SK-N-SH (cell line): ENCODE data around the gene CPPED1. TPM values are rescaled to one million over a fixed set of nuclear protein-coding genes. Genes with fewer than 3 reads are reported as not detected.

Experiments
- CTCF ChIA-PET: fragments of 300-600, 350-600 bp; formaldehyde crosslinking; extraction: SDS; loops from one replicate; lab custom pipeline; 2021; lab: Yijun Ruan, JAX
- POLR2A ChIA-PET: fragments of 350-600 bp; sonication (Branson Sonifier 250); formaldehyde crosslinking; extraction: SDS; loops from one replicate; lab custom pipeline; 2020; ENCODE audit warnings: antibody characterized with exemption, inconsistent platforms; lab: Yijun Ruan, JAX
- DNase-seq: peaks from one replicate; pipeline ENCODE4 v3.0.0; 2012
- H2AFZ ChIP-seq: fragments of 200-600 bp; sonication (generic); 2 replicates; pipeline ENCODE4 v1.8.1; 2016; ENCODE audit warnings: antibody characterized with exemption, mild to moderate bottlenecking, low read depth
- H3F3A ChIP-seq: fragments of 200-600 bp; sonication (generic); replicated peaks from 2 replicates; pipeline ENCODE3; 2016; ENCODE audit warnings: antibody characterized with exemption, mild to moderate bottlenecking; ENCODE audit not compliant: insufficient read depth
- H3K27ac ChIP-seq, 2 experiments: fragments of 200-500 bp in 1 of 2; fragments of 200-600 bp in 1 of 2; sonication (Bioruptor generic) in 1 of 2; sonication (generic), shearing (Covaris generic) in 1 of 2; 2 replicates each; pipeline versions ENCODE4 v1.5.1 to v1.6.1; 2014 to 2016; ENCODE audit warnings: low read depth in 2 of 2, inconsistent platforms in 1 of 2, low read length in 1 of 2, mild to moderate bottlenecking in 1 of 2, mixed read lengths in 1 of 2
- H3K27me3 ChIP-seq: fragments of 200-600 bp; sonication (generic), shearing (Covaris generic); 2 replicates; pipeline ENCODE4 v1.6.1; 2016; ENCODE audit warnings: mixed run types; ENCODE audit not compliant: insufficient read depth
- H3K36me3 ChIP-seq, 2 experiments: fragments of 200-500 bp in 1 of 2; fragments of 200-600 bp in 1 of 2; sonication (Bioruptor generic) in 1 of 2; sonication (generic) in 1 of 2; replicated peaks in 1 of 2; 2 replicates each; pipeline versions ENCODE3 to v1.5.1; 2014 to 2016; ENCODE audit warnings: low read length in 1 of 2, mild to moderate bottlenecking in 1 of 2; ENCODE audit not compliant: insufficient read depth in 2 of 2, control insufficient read depth in 1 of 2
- H3K4me1 ChIP-seq, 2 experiments: fragments of 200-500 bp in 1 of 2; fragments of 200-600 bp in 1 of 2; sonication (Bioruptor generic) in 1 of 2; sonication (generic), shearing (Covaris generic) in 1 of 2; 2 replicates each; pipeline versions ENCODE4 v1.5.1 to v1.6.1; 2014 to 2016; ENCODE audit warnings: low read depth in 1 of 2, low read length in 1 of 2, mixed run types in 1 of 2; ENCODE audit not compliant: insufficient read depth in 2 of 2, control insufficient read depth in 1 of 2
- H3K4me2 ChIP-seq: fragments of 200-600 bp; sonication (generic), shearing (Covaris generic); 2 replicates; pipeline ENCODE4 v1.6.1; 2017; ENCODE audit warnings: mixed run types
- H3K4me3 ChIP-seq, 2 experiments: fragments of 200-500 bp in 1 of 2; fragments of 200-600 bp in 1 of 2; sonication (Bioruptor generic) in 1 of 2; sonication (generic), shearing (Covaris generic) in 1 of 2; 2 replicates each; pipeline versions ENCODE4 v1.5.1 to v1.8.1; 2014 to 2016; ENCODE audit warnings: low read depth in 2 of 2, inconsistent platforms in 1 of 2, low read length in 1 of 2, mild to moderate bottlenecking in 1 of 2, mixed read lengths in 1 of 2, moderate library complexity in 1 of 2
- H3K79me2 ChIP-seq: fragments of 200-600 bp; sonication (generic); 2 replicates; pipeline ENCODE4 v1.8.1; 2017; ENCODE audit warnings: mild to moderate bottlenecking; ENCODE audit not compliant: insufficient read depth
- H3K9ac ChIP-seq: fragments of 200-600 bp; sonication (generic); 2 replicates; pipeline ENCODE4 v1.6.1; 2017; ENCODE audit warnings: mixed run types
- H3K9me2 ChIP-seq: fragments of 200-600 bp; sonication (generic); 2 replicates; pipeline ENCODE4 v1.6.1; 2017; ENCODE audit warnings: mixed run types
- H3K9me3 ChIP-seq: fragments of 200-600 bp; sonication (generic); 2 replicates; pipeline ENCODE4 v1.6.1; 2017; ENCODE audit warnings: mixed run types, mild to moderate bottlenecking, moderate library complexity
- H4K20me1 ChIP-seq: fragments of 200-600 bp; sonication (generic); 2 replicates; pipeline ENCODE4 v1.6.1; 2017; ENCODE audit warnings: mild to moderate bottlenecking, mixed run types; ENCODE audit not compliant: insufficient read depth
- ELF1 ChIP-seq: IDR thresholded peaks from 2 replicates; pipeline ENCODE4 v1.4.0; 2012
- EP300 ChIP-seq, 2 experiments: IDR thresholded peaks; 2 replicates each; pipeline versions ENCODE4 v1.4.0 to v1.6.1; 2012; ENCODE audit warnings: borderline replicate concordance in 1 of 2, low read depth in 1 of 2, low read length in 1 of 2
- EZH2phosphoT487 ChIP-seq: fragments of 200-600 bp; sonication (generic); IDR thresholded peaks from 2 replicates; pipeline ENCODE4 v1.6.1; 2017; ENCODE audit warnings: low read depth, mixed run types, mild to moderate bottlenecking, antibody characterized with exemption, moderate library complexity, borderline replicate concordance
- FOSL2 ChIP-seq: IDR thresholded peaks from 2 replicates; pipeline ENCODE4 v1.4.0; 2012; ENCODE audit warnings: low read depth, mild to moderate bottlenecking, moderate library complexity, borderline replicate concordance
- GATA2 ChIP-seq: sonication (generic); formaldehyde crosslinking; IDR thresholded peaks from 2 replicates; pipeline ENCODE4 v1.5.0; 2020; ENCODE audit warnings: mild to moderate bottlenecking, missing genetic modification reagents
- JUND ChIP-seq: IDR thresholded peaks from 2 replicates; pipeline ENCODE4 v1.4.0; 2012
- MXI1 ChIP-seq: IDR thresholded peaks from 2 replicates; pipeline ENCODE4 v1.6.1; 2012; ENCODE audit warnings: mild to moderate bottlenecking, low read depth, low read length, improper control_type of control experiment
- NRF1 ChIP-seq: IDR thresholded peaks from 2 replicates; pipeline ENCODE4 v1.6.1; 2012; ENCODE audit warnings: low read depth, mild to moderate bottlenecking, low read length
- POLR2AphosphoS5 ChIP-seq: IDR thresholded peaks from 2 replicates; pipeline ENCODE4 v1.6.1; 2012; ENCODE audit warnings: low read depth, low read length
- RCOR1 ChIP-seq: fragments of 150-350 bp; IDR thresholded peaks from 2 replicates; pipeline ENCODE4 v1.6.1; 2017; ENCODE audit warnings: antibody characterized with exemption, low read length
- RXRA ChIP-seq: IDR thresholded peaks from 2 replicates; pipeline ENCODE4 v1.4.0; 2012; ENCODE audit warnings: low read depth, mild to moderate bottlenecking, borderline replicate concordance
- SIN3A ChIP-seq: IDR thresholded peaks from 2 replicates; pipeline ENCODE4 v1.6.1; 2012; ENCODE audit warnings: low read depth, mild to moderate bottlenecking, low read length, moderate library complexity, borderline replicate concordance
- SMC3 ChIP-seq: IDR thresholded peaks from 2 replicates; pipeline ENCODE4 v1.6.1; 2012; ENCODE audit warnings: low read depth, low read length, improper control_type of control experiment
- TCF12 ChIP-seq: IDR thresholded peaks from 2 replicates; pipeline ENCODE4 v1.4.0; 2012
- TEAD4 ChIP-seq: IDR thresholded peaks from 2 replicates; pipeline ENCODE4 v1.4.0; 2012; ENCODE audit warnings: mild to moderate bottlenecking, borderline replicate concordance; ENCODE audit not compliant: insufficient read depth
- YY1 ChIP-seq: IDR thresholded peaks from 2 replicates; pipeline ENCODE4 v1.4.0; 2012; ENCODE audit warnings: low read depth, mild to moderate bottlenecking
- WGBS: methylation state at CpG from one replicate; pipeline ENCODE4 v1.1.6; 2017; ENCODE audit warnings: low lambda C conversion rate; 5-methylcytosine and 5-hydroxymethylcytosine counted together
- polyA plus RNA-seq, 3 experiments: library from polyadenylated mRNA; depleted of rRNA; stranded (reverse); fragments of >200 nt; gene quantifications; 2 replicates each; pipeline ENCODE4 v1.2.3, GENCODE V29; 2012
- TF ChIP-seq, protein P1 (sequence below): fragments of 150-350 bp; IDR thresholded peaks from 2 replicates; pipeline ENCODE4 v1.6.1; 2017; ENCODE audit warnings: antibody characterized with exemption, low read length, low read depth, borderline replicate concordance
- TF ChIP-seq, protein P2 (sequence below): fragments of 150-350 bp; IDR thresholded peaks from 2 replicates; pipeline ENCODE4 v1.6.1; 2016; ENCODE audit warnings: mild to moderate bottlenecking, low read depth, low read length
- TF ChIP-seq, protein P3 (sequence below): IDR thresholded peaks from 2 replicates; pipeline ENCODE4 v1.4.0; 2012; ENCODE audit warnings: low read depth, borderline replicate concordance
- TF ChIP-seq, protein P4 (sequence below): fragments of 200-600 bp; sonication (generic); IDR thresholded peaks from 2 replicates; pipeline ENCODE4 v1.6.1; 2017; ENCODE audit warnings: antibody characterized with exemption, mild to moderate bottlenecking, moderate library complexity

The CPPED1 gene
- polyA plus RNA-seq, 1 of the 3 experiments (the other 2 are of a cell fraction): 11.9 TPM

DNA sequence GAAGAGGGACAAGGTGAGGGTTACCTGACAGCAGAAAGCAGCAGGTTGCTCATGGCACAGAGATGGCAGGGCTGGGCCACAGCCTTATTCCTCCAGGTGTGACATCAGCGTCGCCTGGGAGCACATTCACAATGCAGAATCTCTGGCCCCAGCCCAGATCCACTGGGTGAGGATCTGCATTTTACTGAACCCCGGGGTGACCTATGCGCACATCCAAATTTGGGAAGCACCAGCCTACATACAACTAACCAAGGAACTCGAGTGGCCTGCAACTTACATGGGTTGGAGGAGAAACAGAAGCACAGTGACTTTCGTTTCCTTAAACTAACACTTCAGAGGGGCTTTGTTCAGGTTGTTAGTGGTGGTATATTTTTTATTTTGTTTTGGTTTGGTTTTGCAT is 17.6 kb downstream of the CPPED1 start:
- TF ChIP-seq, protein P1, sequence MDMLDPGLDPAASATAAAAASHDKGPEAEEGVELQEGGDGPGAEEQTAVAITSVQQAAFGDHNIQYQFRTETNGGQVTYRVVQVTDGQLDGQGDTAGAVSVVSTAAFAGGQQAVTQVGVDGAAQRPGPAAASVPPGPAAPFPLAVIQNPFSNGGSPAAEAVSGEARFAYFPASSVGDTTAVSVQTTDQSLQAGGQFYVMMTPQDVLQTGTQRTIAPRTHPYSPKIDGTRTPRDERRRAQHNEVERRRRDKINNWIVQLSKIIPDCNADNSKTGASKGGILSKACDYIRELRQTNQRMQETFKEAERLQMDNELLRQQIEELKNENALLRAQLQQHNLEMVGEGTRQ: no peak
- TF ChIP-seq SIN3A (no peak), EP300 (IDR thresholded peaks at IDR 0.05; ENCODE audit: borderline replicate concordance in 1 of 2, low read depth in 1 of 2, low read length in 1 of 2) (no peak), TCF12 (no peak), GATA2 (no peak), POLR2AphosphoS5 (no peak), ELF1 (no peak), SMC3 (no peak), TEAD4 (no peak)
- TF ChIP-seq, protein P2, sequence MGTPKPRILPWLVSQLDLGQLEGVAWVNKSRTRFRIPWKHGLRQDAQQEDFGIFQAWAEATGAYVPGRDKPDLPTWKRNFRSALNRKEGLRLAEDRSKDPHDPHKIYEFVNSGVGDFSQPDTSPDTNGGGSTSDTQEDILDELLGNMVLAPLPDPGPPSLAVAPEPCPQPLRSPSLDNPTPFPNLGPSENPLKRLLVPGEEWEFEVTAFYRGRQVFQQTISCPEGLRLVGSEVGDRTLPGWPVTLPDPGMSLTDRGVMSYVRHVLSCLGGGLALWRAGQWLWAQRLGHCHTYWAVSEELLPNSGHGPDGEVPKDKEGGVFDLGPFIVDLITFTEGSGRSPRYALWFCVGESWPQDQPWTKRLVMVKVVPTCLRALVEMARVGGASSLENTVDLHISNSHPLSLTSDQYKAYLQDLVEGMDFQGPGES: no peak
- TF ChIP-seq, protein P3, sequence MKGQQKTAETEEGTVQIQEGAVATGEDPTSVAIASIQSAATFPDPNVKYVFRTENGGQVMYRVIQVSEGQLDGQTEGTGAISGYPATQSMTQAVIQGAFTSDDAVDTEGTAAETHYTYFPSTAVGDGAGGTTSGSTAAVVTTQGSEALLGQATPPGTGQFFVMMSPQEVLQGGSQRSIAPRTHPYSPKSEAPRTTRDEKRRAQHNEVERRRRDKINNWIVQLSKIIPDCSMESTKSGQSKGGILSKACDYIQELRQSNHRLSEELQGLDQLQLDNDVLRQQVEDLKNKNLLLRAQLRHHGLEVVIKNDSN: no peak
- TF ChIP-seq, protein P4, sequence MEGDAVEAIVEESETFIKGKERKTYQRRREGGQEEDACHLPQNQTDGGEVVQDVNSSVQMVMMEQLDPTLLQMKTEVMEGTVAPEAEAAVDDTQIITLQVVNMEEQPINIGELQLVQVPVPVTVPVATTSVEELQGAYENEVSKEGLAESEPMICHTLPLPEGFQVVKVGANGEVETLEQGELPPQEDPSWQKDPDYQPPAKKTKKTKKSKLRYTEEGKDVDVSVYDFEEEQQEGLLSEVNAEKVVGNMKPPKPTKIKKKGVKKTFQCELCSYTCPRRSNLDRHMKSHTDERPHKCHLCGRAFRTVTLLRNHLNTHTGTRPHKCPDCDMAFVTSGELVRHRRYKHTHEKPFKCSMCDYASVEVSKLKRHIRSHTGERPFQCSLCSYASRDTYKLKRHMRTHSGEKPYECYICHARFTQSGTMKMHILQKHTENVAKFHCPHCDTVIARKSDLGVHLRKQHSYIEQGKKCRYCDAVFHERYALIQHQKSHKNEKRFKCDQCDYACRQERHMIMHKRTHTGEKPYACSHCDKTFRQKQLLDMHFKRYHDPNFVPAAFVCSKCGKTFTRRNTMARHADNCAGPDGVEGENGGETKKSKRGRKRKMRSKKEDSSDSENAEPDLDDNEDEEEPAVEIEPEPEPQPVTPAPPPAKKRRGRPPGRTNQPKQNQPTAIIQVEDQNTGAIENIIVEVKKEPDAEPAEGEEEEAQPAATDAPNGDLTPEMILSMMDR: no peak
- no peaks in the 10 kb centered on the region for H4K20me1 ChIP-seq
- no peaks in the 10 kb centered on the region for H3F3A ChIP-seq
- ChIA-PET POLR2A (no interaction called here), CTCF (no interaction called here)
- no peaks in the 10 kb centered on the region for H3K9me3 ChIP-seq
- no peaks in the 10 kb centered on the region for H3K27me3 ChIP-seq
- WGBS: 93% methylated on average over 4 of the region's 6 CpGs
- H3K4me3 ChIP-seq: no peak overlapping the region
- H2AFZ ChIP-seq: no peak overlapping the region
- no peak overlapping the region for H3K27ac ChIP-seq
- H3K36me3 ChIP-seq: peaks cover 0 to 15% of the 10 kb centered on the region in 2 experiments
- H3K79me2 ChIP-seq: peaks cover 88% of the 10 kb centered on the region
- H3K9ac ChIP-seq: no peak overlapping the region
- peaks cover 0 to 18% of the 10 kb centered on the region in 2 experiments; a peak in 1 of 4 replicates for H3K4me1 ChIP-seq
- no peak for DNase-seq
- no peak overlapping the region for H3K4me2 ChIP-seq
- H3K9me2 ChIP-seq: no peaks in the 10 kb centered on the region

DNA sequence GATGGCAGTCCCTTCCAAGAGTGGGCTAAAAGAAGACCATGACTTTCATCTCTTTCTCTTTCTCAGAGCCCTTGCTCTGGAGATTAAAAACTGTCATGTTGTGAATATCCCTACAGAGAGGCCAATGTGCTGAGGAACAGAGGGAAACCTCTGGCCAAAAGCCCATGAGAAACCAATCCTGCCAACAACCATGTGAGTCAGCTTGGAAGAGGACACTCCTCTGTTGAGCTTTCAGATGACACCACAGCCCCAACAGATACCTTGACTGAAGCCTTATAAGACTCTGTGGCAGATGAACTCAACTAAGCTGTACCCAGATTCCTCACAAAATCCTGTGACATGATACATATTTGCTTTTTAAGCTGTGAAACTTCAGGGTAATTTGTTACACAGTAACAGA is 19.6 kb downstream of the CPPED1 start:
- TF ChIP-seq MXI1 (no peak), GATA2 (no peak), RCOR1 (no peak), NRF1 (no peak), YY1 (no peak), EZH2phosphoT487 (no peak), RXRA (no peak), FOSL2 (no peak), JUND (no peak)
- H3K79me2 ChIP-seq: peaks cover 79% of the 10 kb centered on the region
- DNase-seq: no peak
- ChIA-PET CTCF (interaction anchor here (1.2 kb wide), 1 partner anchor 13 kb away, joined by 3 read pairs; no protein-coding TSS in a partner anchor), POLR2A (interaction anchor here (0.6 kb wide), 1 partner anchor 19 kb away, joined by 3 read pairs; the partner anchor contains the start of gene CPPED1)
- no peaks in the 10 kb centered on the region for H3K27me3 ChIP-seq
- no peak overlapping the region for H3K4me2 ChIP-seq
- H2AFZ ChIP-seq: no peak overlapping the region
- no peak overlapping the region for H3K27ac ChIP-seq
- no peaks in the 10 kb centered on the region for H3F3A ChIP-seq
- no peak overlapping the region for H3K4me3 ChIP-seq
- no peak overlapping the region for H3K9ac ChIP-seq
- H4K20me1 ChIP-seq: no peaks in the 10 kb centered on the region
- peaks cover 0 to 12% of the 10 kb centered on the region in 2 experiments; a peak in 1 of 4 replicates for H3K4me1 ChIP-seq
- no peaks in the 10 kb centered on the region for H3K9me3 ChIP-seq
- no peaks in the 10 kb centered on the region for H3K9me2 ChIP-seq
- peaks cover 4 to 28% of the 10 kb centered on the region in 2 experiments for H3K36me3 ChIP-seq
